Measurements from ENCODE around the gene FNDC3B. TPM values are rescaled to one million over a fixed set of nuclear protein-coding genes. Genes with fewer than 3 reads are reported as not detected.
A peak's percentile ranks its signal among the peaks of the same experiment; 100 is the strongest.

FNDC3B gene
- total and polyA plus RNA-seq, 9 of the 15 experiments (the other 6 are each of a cell fraction or from before 2014, with no cell fraction given) = 7.0 to 35.8 (median 16.2) TPM

GRCh38 chr3:172040078-172040980 lies 951 bp downstream of the FNDC3B start (continued):
- peak; percentile 47; the same call in 1 of the 2 replicates for TF ChIP-seq RB1 (IDR thresholded peaks at IDR 0.05; ENCODE audit: low read depth)
- no peak for TF ChIP-seq HNRNPK (IDR thresholded peaks at IDR 0.05; ENCODE audit: low read depth, low read length, poor library complexity, severe bottlenecking)
- no peak for TF ChIP-seq SUPT5H (IDR thresholded peaks at IDR 0.05)
- TF ChIP-seq NRF1 (conservative IDR thresholded peaks at IDR 0.05 in 1 of 2, IDR thresholded peaks at IDR 0.05 in 1 of 2) = peak in 1 of 2 experiments; percentile 8; a peak in 1 of 4 replicates
- TF ChIP-seq MAX (CRISPR knock-in tag; IDR thresholded peaks at IDR 0.05) = no peak
- TF ChIP-seq GATA2 (CRISPR knock-in tag; IDR thresholded peaks at IDR 0.05) = no peak
- TF ChIP-seq SMARCB1 (IDR thresholded peaks at IDR 0.05; ENCODE audit: insufficient read length, low read depth) = no peak
- TF ChIP-seq CBFA2T2 (conservative IDR thresholded peaks at IDR 0.05) = no peak
- no peak for TF ChIP-seq SMAD2 (IDR thresholded peaks at IDR 0.05; ENCODE audit: low read depth, low read length)
- TF ChIP-seq TSHZ1 (CRISPR knock-in tag; IDR thresholded peaks at IDR 0.05) = no peak
- no peak for TF ChIP-seq HMBOX1 (IDR thresholded peaks at IDR 0.05)
- no peak for TF ChIP-seq ZNF12 (CRISPR knock-in tag; IDR thresholded peaks at IDR 0.05)
- TF ChIP-seq MTA3 (IDR thresholded peaks at IDR 0.05; ENCODE audit: borderline replicate concordance) = no peak
- TF ChIP-seq YY1 (IDR thresholded peaks at IDR 0.05; ENCODE audit: borderline replicate concordance in 1 of 3, control insufficient read depth in 1 of 3, extremely low read depth in 1 of 3, insufficient read depth in 3 of 3, insufficient read length in 1 of 3, insufficient replicate concordance in 2 of 3, low read depth in 1 of 3, low read length in 2 of 3) = peak in 2 of 3 experiments; percentile 11 to 14
- TF ChIP-seq MAFG (tag; conservative IDR thresholded peaks at IDR 0.05) = no peak
- no peak for TF ChIP-seq JUND (IDR thresholded peaks at IDR 0.05; ENCODE audit: borderline replicate concordance, low read depth, low read length)
- no peak for TF ChIP-seq JUND (tag; IDR thresholded peaks at IDR 0.05; ENCODE audit: borderline replicate concordance, low read depth, low read length)
- TF ChIP-seq CCAR2 (IDR thresholded peaks at IDR 0.05; ENCODE audit: low read depth, low read length) = no peak
- no peak for TF ChIP-seq KLF13 (tag; IDR thresholded peaks at IDR 0.05; ENCODE audit: borderline replicate concordance, low read depth)
- no peak for TF ChIP-seq NCOA2 (IDR thresholded peaks at IDR 0.05; ENCODE audit: partially characterized antibody in 2 of 2)
- TF ChIP-seq POLR2AphosphoS5 (IDR thresholded peaks at IDR 0.05; ENCODE audit: control insufficient read depth, insufficient read depth, low read depth, low read length) = no peak
- no peak for TF ChIP-seq SETDB1 (IDR thresholded peaks at IDR 0.05; ENCODE audit: low read length)
- no peak for TF ChIP-seq ZSCAN32 (CRISPR knock-in tag; IDR thresholded peaks at IDR 0.05)
- no peak for TF ChIP-seq TCF7L2 (IDR thresholded peaks at IDR 0.05; ENCODE audit: low read depth, low read length)
